OCI-LY7 (cell line): ENCODE results near the gene EEF1A1. TPM values are rescaled to one million over a fixed set of nuclear protein-coding genes. Genes with fewer than 3 reads are reported as not detected.

ENCODE experiments used
- BruUV-seq: library from RNA; stranded (reverse); fragments of 400-500 nt; replicated peaks from 2 replicates; lab custom pipeline; 2021; lab: Mats Ljungman, UMichigan
- CTCF ChIA-PET: fragments of 300-600 bp; sonication (Branson Sonifier 250); formaldehyde crosslinking; loops from one replicate; lab custom pipeline; 2022; ENCODE audit warnings: antibody characterized with exemption; ENCODE audit not compliant: unreplicated experiment; lab: Charles Lee
- POLR2A ChIA-PET: fragments of 300-600 bp; sonication (Branson Sonifier 250); formaldehyde crosslinking; loops from one replicate; lab custom pipeline; 2022; ENCODE audit warnings: antibody characterized with exemption; lab: Charles Lee
- DNase-seq: peaks from one replicate; pipeline ENCODE4 v3.0.0-alpha.2; 2015; ENCODE audit warnings: low spot score
- H2AFZ ChIP-seq: fragments of 200-600 bp; sonication (generic), shearing (Covaris generic); 2 replicates; pipeline ENCODE4 v1.6.1; 2014; ENCODE audit warnings: mild to moderate bottlenecking, antibody characterized with exemption, low read length, moderate library complexity
- H3K27ac ChIP-seq: fragments of 200-600 bp; sonication (generic); 2 replicates; pipeline ENCODE4 v1.5.1; 2014; ENCODE audit warnings: mixed run types, low read depth, mild to moderate bottlenecking, moderate library complexity, low read length, inconsistent platforms; ENCODE audit not compliant: poor library complexity, severe bottlenecking
- H3K36me3 ChIP-seq: fragments of 200-600 bp; sonication (generic); 2 replicates; pipeline ENCODE4 v1.6.1; 2014; ENCODE audit warnings: mild to moderate bottlenecking, antibody characterized with exemption, low read length, moderate library complexity, mixed read lengths; ENCODE audit not compliant: insufficient read depth
- H3K4me1 ChIP-seq: fragments of 200-600 bp; sonication (generic); 2 replicates; pipeline ENCODE4 v1.5.1; 2014; ENCODE audit warnings: mild to moderate bottlenecking, low read length; ENCODE audit not compliant: insufficient read depth, poor library complexity, severe bottlenecking
- H3K4me2 ChIP-seq: fragments of 200-600 bp; sonication (generic); 2 replicates; pipeline ENCODE4 v1.6.1; 2014; ENCODE audit warnings: mild to moderate bottlenecking, low read length
- H3K4me3 ChIP-seq: fragments of 200-600 bp; sonication (generic); 2 replicates; pipeline ENCODE4 v1.5.1; 2014; ENCODE audit warnings: mild to moderate bottlenecking, low read depth, low read length; ENCODE audit not compliant: poor library complexity, severe bottlenecking
- H3K79me2 ChIP-seq: fragments of 200-600 bp; sonication (generic); 2 replicates; pipeline ENCODE4 v1.6.1; 2016; ENCODE audit warnings: low read depth, mild to moderate bottlenecking, low read length, moderate library complexity, mixed read lengths; ENCODE audit not compliant: insufficient read depth
- H3K9me2 ChIP-seq: fragments of 200-600 bp; sonication (generic); 2 replicates; pipeline ENCODE4 v1.6.1; 2016; ENCODE audit warnings: mild to moderate bottlenecking, low read length, mixed read lengths; ENCODE audit not compliant: insufficient read depth
- H3K9me3 ChIP-seq: fragments of 200-600 bp; sonication (generic); 2 replicates; pipeline ENCODE4 v1.6.1; 2014; ENCODE audit warnings: mild to moderate bottlenecking, mixed run types, low read length, mixed read lengths
- H4K20me1 ChIP-seq: fragments of 200-600 bp; sonication (generic); 2 replicates; pipeline ENCODE4 v1.6.1; 2014; ENCODE audit warnings: mild to moderate bottlenecking, antibody characterized with exemption, low read length, moderate library complexity, mixed read lengths; ENCODE audit not compliant: insufficient read depth
- EZH2phosphoT487 ChIP-seq: fragments of 200-600 bp; sonication (generic); IDR thresholded peaks from 2 replicates; pipeline ENCODE4 v1.6.1; 2018; ENCODE audit warnings: low read depth, borderline replicate concordance, mild to moderate bottlenecking, mixed run types, antibody characterized with exemption, low read length, moderate library complexity, mixed read lengths
- intact Hi-C: fragments of 100-400 bp; cut with micrococcal nuclease; formaldehyde crosslinking; loops from one replicate; pipeline ENCODE4 v1.10.0; 2022; ENCODE audit not compliant: unreplicated experiment
- total RNA-seq, 2 experiments: library from RNA; depleted of rRNA in 1 of 2; stranded (reverse); fragments of >200 nt in 1 of 2; shearing (Covaris generic) in 1 of 2; gene quantifications; 2 replicates each; pipeline ENCODE4 v1.2.3, GENCODE V29; 2014 to 2022
- TF ChIP-seq, protein P1 (sequence below): fragments of 200-600 bp; sonication (generic); conservative IDR thresholded peaks from 2 replicates; pipeline ENCODE4 v1.5.1; 2014; ENCODE audit warnings: mild to moderate bottlenecking, antibody characterized with exemption, low read length, moderate library complexity, mixed read lengths

The EEF1A1 gene
- total RNA-seq, 2 experiments from 2014 or later, result 8,152 to 8,197 TPM

DNA sequence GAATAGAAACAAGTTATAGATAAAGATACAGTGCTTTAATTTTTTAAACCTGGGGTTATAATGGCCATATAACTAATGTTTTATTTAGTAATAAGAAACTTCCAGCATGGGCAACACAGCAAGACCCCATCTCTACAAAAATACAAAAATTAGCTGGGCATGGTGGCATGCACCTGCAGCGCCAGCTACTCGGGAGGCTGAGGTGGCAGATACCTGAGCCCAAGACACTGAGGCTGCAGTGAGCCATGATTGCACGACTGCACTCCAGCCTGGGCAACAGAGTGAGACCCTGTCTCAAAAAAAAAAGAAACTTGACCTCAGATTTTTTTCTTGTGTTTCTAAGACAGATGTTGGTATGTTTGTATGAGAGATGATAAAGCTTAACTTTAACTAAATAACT is 22.9 kb downstream of the EEF1A1 start:
- Histone ChIP-seq H3K9me2 (no peaks in the 10 kb centered on the region), H3K27ac (no peak overlapping the region), H3K4me2 (no peak overlapping the region), H3K79me2 (no peaks in the 10 kb centered on the region), H2AFZ (no peak overlapping the region), H3K9me3 (no peaks in the 10 kb centered on the region), H4K20me1 (no peaks in the 10 kb centered on the region), H3K4me1 (no peaks in the 10 kb centered on the region), H3K36me3 (peaks cover 90% of the 10 kb centered on the region), H3K4me3 (no peak overlapping the region)
- ChIA-PET CTCF (no interaction called here), POLR2A (interaction anchor here (0.5 to 1.1 kb wide), 4 partner anchors 10 to 37 kb away, joined by 3 to 4 read pairs (median 4); no protein-coding TSS in a partner anchor)
- TF ChIP-seq, protein P1, sequence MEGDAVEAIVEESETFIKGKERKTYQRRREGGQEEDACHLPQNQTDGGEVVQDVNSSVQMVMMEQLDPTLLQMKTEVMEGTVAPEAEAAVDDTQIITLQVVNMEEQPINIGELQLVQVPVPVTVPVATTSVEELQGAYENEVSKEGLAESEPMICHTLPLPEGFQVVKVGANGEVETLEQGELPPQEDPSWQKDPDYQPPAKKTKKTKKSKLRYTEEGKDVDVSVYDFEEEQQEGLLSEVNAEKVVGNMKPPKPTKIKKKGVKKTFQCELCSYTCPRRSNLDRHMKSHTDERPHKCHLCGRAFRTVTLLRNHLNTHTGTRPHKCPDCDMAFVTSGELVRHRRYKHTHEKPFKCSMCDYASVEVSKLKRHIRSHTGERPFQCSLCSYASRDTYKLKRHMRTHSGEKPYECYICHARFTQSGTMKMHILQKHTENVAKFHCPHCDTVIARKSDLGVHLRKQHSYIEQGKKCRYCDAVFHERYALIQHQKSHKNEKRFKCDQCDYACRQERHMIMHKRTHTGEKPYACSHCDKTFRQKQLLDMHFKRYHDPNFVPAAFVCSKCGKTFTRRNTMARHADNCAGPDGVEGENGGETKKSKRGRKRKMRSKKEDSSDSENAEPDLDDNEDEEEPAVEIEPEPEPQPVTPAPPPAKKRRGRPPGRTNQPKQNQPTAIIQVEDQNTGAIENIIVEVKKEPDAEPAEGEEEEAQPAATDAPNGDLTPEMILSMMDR, result no peak
- no peak for TF ChIP-seq EZH2phosphoT487
- BruUV-seq, result no TSS peak
- DNase-seq, result no peak
- intact Hi-C loops, result no loop called here

DNA sequence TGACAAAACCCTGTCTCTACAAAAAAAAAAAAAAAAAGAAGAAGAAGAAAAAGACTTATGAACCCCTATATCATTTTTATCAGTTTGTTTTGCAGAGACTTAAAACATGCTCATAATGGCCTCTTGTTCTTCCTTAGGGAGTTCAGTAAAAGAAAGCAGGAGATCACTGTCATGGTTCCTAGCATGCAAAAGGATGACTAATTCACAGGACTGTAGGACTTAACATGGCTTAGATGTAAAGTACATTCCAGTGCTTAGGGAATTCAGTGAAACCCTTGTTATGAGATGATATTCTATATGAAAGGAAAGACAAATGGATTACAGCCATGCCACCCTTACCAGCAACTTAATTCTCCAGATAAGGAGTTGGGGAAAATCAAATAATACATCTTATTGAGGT is 29.5 kb downstream of the EEF1A1 start:
- H3K36me3 ChIP-seq, result peaks cover 87% of the 10 kb centered on the region
- no peak overlapping the region for H3K4me2 ChIP-seq
- H3K9me3 ChIP-seq, result peaks cover 15% of the 10 kb centered on the region; the same call in 1 of the 2 replicates
- no peak for DNase-seq
- peaks cover 5% of the 10 kb centered on the region; the same call in 1 of the 2 replicates for H3K79me2 ChIP-seq
- CTCF ChIA-PET, result no interaction called here
- H3K9me2 ChIP-seq, result no peaks in the 10 kb centered on the region
- POLR2A ChIA-PET, result interaction anchor here (1.0 kb wide), 1 partner anchor 16 kb away, joined by 6 read pairs; no protein-coding TSS in a partner anchor
- H2AFZ ChIP-seq, result no peak overlapping the region
- no peaks in the 10 kb centered on the region for H4K20me1 ChIP-seq
- no peak overlapping the region for H3K4me3 ChIP-seq
- TSS peak; percentile 15 for BruUV-seq
- H3K4me1 ChIP-seq, result no peaks in the 10 kb centered on the region
- TF ChIP-seq, protein P1, result no peak
- TF ChIP-seq EZH2phosphoT487, result no peak
- no peak overlapping the region for H3K27ac ChIP-seq
- intact Hi-C loops, result no loop called here

DNA sequence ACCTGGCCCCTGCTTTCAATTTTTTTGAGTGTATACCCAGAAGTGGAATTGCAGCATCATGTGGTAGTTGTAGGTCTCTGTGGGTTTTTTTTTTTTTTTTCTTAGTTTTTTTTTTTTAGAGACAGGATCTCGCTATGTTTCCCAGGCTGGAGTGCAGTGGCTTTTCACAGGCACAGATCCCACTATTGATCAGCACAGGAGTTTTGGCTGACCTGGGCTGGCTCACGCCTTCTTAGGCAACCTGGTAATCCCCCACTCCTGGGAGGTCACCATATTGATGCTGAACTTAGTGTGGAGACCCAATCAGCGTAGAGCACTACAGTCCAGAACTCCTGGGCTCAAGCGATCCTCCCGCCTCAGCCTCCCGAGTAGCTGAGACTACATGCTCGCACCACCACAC is 33.4 kb downstream of the EEF1A1 start:
- TF ChIP-seq EZH2phosphoT487, result no peak
- TF ChIP-seq, protein P1, result no peak
- DNase-seq, result no peak
- H3K27ac ChIP-seq, result no peak overlapping the region
- no peaks in the 10 kb centered on the region for H4K20me1 ChIP-seq
- H3K9me2 ChIP-seq, result no peaks in the 10 kb centered on the region
- no peak overlapping the region for H3K4me2 ChIP-seq
- ChIA-PET CTCF (no interaction called here), POLR2A (interaction anchor here (0.6 to 1.6 kb wide), 4 partner anchors 10 to 25 kb away, joined by 4 to 5 read pairs (median 4); no protein-coding TSS in a partner anchor)
- H3K9me3 ChIP-seq, result peaks cover 15% of the 10 kb centered on the region; the same call in 1 of the 2 replicates
- peaks cover 97% of the 10 kb centered on the region for H3K36me3 ChIP-seq
- H3K4me1 ChIP-seq, result no peaks in the 10 kb centered on the region
- peaks cover 5% of the 10 kb centered on the region; the same call in 1 of the 2 replicates for H3K79me2 ChIP-seq
- no peak overlapping the region for H3K4me3 ChIP-seq
- intact Hi-C loops, result no loop called here
- H2AFZ ChIP-seq, result no peak overlapping the region
- BruUV-seq, result no TSS peak
